HCT116 (cell line): Measurements from ENCODE around the gene LIMS2. TPM values are rescaled to one million over a fixed set of nuclear protein-coding genes. Genes with fewer than 3 reads are reported as not detected.

Experiments
- ATAC-seq: fragments of 200-7000 bp; cut with Tn5 transposase; 2 replicates; pipeline ENCODE4 v1.9.1; 2020; ENCODE audit warnings: mild to moderate bottlenecking, moderate library complexity
- BruUV-seq: library from RNA; stranded (reverse); fragments of 400-500 nt; replicated peaks from 2 replicates; lab custom pipeline; 2021; lab: Mats Ljungman, UMichigan
- CTCF ChIA-PET: fragments of 300-600 bp; sonication (Branson Sonifier 250); formaldehyde crosslinking; loops from one replicate; lab custom pipeline; 2021; ENCODE audit warnings: antibody characterized with exemption; lab: Charles Lee
- POLR2A ChIA-PET: fragments of 300-600, 350-600 bp; sonication (Branson Sonifier 250); formaldehyde crosslinking; loops from one replicate; lab custom pipeline; 2021; ENCODE audit warnings: antibody characterized with exemption; lab: Charles Lee
- RAD21 ChIA-PET, 2 experiments: fragments of 300-600 bp; sonication (Branson Sonifier 250); formaldehyde crosslinking; loops; one replicate each; lab custom pipeline; 2023; ENCODE audit warnings: low total read pairs in 2 of 2; ENCODE audit not compliant: uncharacterized antibody in 2 of 2, unreplicated experiment in 2 of 2, low non-redundant PET in 1 of 2; lab: Charles Lee
- DNase-seq: peaks from one replicate; pipeline ENCODE4 v3.0.0-alpha.2; 2010; ENCODE audit warnings: low read depth, low spot score
- H2AFZ ChIP-seq: fragments of 200-600 bp; shearing (Covaris generic), sonication (generic); 2 replicates; pipeline ENCODE4 v1.6.1; 2017; ENCODE audit warnings: low read depth, mixed run types, mixed read lengths, antibody characterized with exemption, low read length; ENCODE audit not compliant: poor library complexity, severe bottlenecking
- H3K27ac ChIP-seq: 2 replicates; pipeline ENCODE4 v1.5.1; 2012; ENCODE audit warnings: low read depth, low read length
- H3K27me3 ChIP-seq: fragments of 200-600 bp; sonication (generic); 2 replicates; pipeline ENCODE4 v1.6.1; 2016; ENCODE audit warnings: mixed run types, low read length, mixed read lengths; ENCODE audit not compliant: insufficient read depth
- H3K36me3 ChIP-seq, 2 experiments: fragments of 200-500 bp in 1 of 2; fragments of 200-600 bp in 1 of 2; sonication (Bioruptor generic) in 1 of 2; sonication (generic) in 1 of 2; 2 replicates each; pipeline versions ENCODE4 v1.5.1 to v1.6.1; 2014 to 2016; ENCODE audit warnings: low read length in 2 of 2, inconsistent platforms in 1 of 2, mixed read lengths in 1 of 2, mixed run types in 1 of 2; ENCODE audit not compliant: insufficient read depth in 2 of 2, control insufficient read depth in 1 of 2
- H3K4me1 ChIP-seq, 2 experiments: fragments of 200-600 bp in 1 of 2; sonication (generic) in 1 of 2; 2 replicates each; pipeline versions ENCODE4 v1.5.1 to v1.6.1; 2012 to 2017; ENCODE audit warnings: low read length in 2 of 2, inconsistent platforms in 1 of 2, mild to moderate bottlenecking in 1 of 2, mixed read lengths in 1 of 2, mixed run types in 1 of 2, moderate library complexity in 1 of 2; ENCODE audit not compliant: insufficient read depth in 2 of 2, control insufficient read depth in 1 of 2
- H3K4me2 ChIP-seq: fragments of 200-600 bp; sonication (generic); 2 replicates; pipeline ENCODE4 v1.6.1; 2017; ENCODE audit warnings: mixed run types, low read length, mixed read lengths
- H3K4me3 ChIP-seq, 2 experiments: fragments of 200-600 bp in 1 of 2; sonication (generic) in 1 of 2; replicated peaks in 1 of 2; 2 replicates each; pipeline ENCODE4 v1.5.1; 2011 to 2016; ENCODE audit warnings: low read length in 2 of 2, control low read depth in 1 of 2, low read depth in 1 of 2, mild to moderate bottlenecking in 1 of 2, mixed read lengths in 1 of 2, mixed run types in 1 of 2
- H3K79me2 ChIP-seq: fragments of 200-600 bp; sonication (generic); 2 replicates; pipeline ENCODE4 v1.6.1; 2017; ENCODE audit warnings: mild to moderate bottlenecking, mixed run types, low read length, moderate library complexity, mixed read lengths; ENCODE audit not compliant: insufficient read depth
- H3K9ac ChIP-seq: fragments of 200-600 bp; sonication (generic); 2 replicates; pipeline ENCODE4 v1.6.1; 2016; ENCODE audit warnings: low read length, mixed read lengths
- H3K9me2 ChIP-seq: fragments of 200-600 bp; sonication (generic), shearing (Covaris generic); 2 replicates; pipeline ENCODE4 v1.6.1; 2017; ENCODE audit warnings: mixed run types, mild to moderate bottlenecking, moderate library complexity; ENCODE audit not compliant: insufficient read depth
- H3K9me3 ChIP-seq, 2 experiments: fragments of 200-500 bp in 1 of 2; fragments of 200-600 bp in 1 of 2; sonication (Bioruptor generic) in 1 of 2; sonication (generic) in 1 of 2; 2 replicates each; pipeline ENCODE4 v1.6.1; 2014 to 2017; ENCODE audit warnings: low read length in 2 of 2, mixed read lengths in 2 of 2, inconsistent platforms in 1 of 2, low read depth in 1 of 2, mild to moderate bottlenecking in 1 of 2, mixed run types in 1 of 2, moderate library complexity in 1 of 2; ENCODE audit not compliant: control insufficient read depth in 1 of 2, insufficient read depth in 1 of 2
- H4K20me1 ChIP-seq: fragments of 200-600 bp; sonication (generic), shearing (Covaris generic); 2 replicates; pipeline ENCODE4 v1.6.1; 2017; ENCODE audit warnings: mixed run types, mild to moderate bottlenecking, moderate library complexity; ENCODE audit not compliant: insufficient read depth
- EZH2 ChIP-seq: fragments of 200-600 bp; sonication (generic); IDR thresholded peaks from 2 replicates; pipeline ENCODE4 v1.6.1; 2017; ENCODE audit warnings: antibody characterized with exemption, mixed run types
- SP1 ChIP-seq: IDR thresholded peaks from 2 replicates; pipeline ENCODE4 v1.6.1; 2012; ENCODE audit warnings: low read depth
- ZBTB33 ChIP-seq: IDR thresholded peaks from 2 replicates; pipeline ENCODE4 v1.6.1; 2011; ENCODE audit warnings: mild to moderate bottlenecking, low read length, moderate library complexity; ENCODE audit not compliant: insufficient replicate concordance; ENCODE audit errors: extremely low read depth
- intact Hi-C: fragments of 100-400 bp; cut with micrococcal nuclease; formaldehyde crosslinking; loops from 2 replicates; pipeline ENCODE4 v1.10.0; 2022
- total RNA-seq: library from RNA; stranded (reverse); gene quantifications from one replicate; pipeline ENCODE4 v1.2.1, GENCODE V29; 2021; ENCODE audit not compliant: unreplicated experiment

The LIMS2 gene
- total RNA-seq, 1 experiment from 2014 or later, result 3.7 TPM

GRCh38 chr2:127641133-127641532, 34.2 kb downstream of the LIMS2 start:
- Histone ChIP-seq H4K20me1 (no peaks in the 10 kb centered on the region), H3K9me3 (no peaks in the 10 kb centered on the region)

More at GRCh38 chr2:127641133-127641532, 34.2 kb downstream of the LIMS2 start:
- Histone ChIP-seq H3K4me2 (no peak overlapping the region), H3K4me3 (no peak overlapping the region), H3K27me3 (no peaks in the 10 kb centered on the region), H3K79me2 (no peaks in the 10 kb centered on the region), H3K36me3 (no peaks in the 10 kb centered on the region), H3K27ac (no peak overlapping the region), H3K9me2 (no peaks in the 10 kb centered on the region), H3K4me1 (peaks cover 8 to 19% of the 10 kb centered on the region in 2 experiments), H2AFZ (no peak overlapping the region), H3K9ac (no peak overlapping the region)
- RAD21 ChIA-PET, result no interaction called here
- intact Hi-C loops, result loop anchor here (10.0 kb wide), 1 partner anchor 316 kb away; no protein-coding TSS in a partner anchor
- POLR2A ChIA-PET, result no interaction called here
- no TSS peak for BruUV-seq
- DNase-seq (no peak), ATAC-seq (no peak)
- CTCF ChIA-PET, result no interaction called here
- TF ChIP-seq ZBTB33 (no peak), EZH2 (no peak), SP1 (no peak)
